ENCODE data around the gene CPNE1. TPM values are rescaled to one million over a fixed set of nuclear protein-coding genes. Genes with fewer than 3 reads are reported as not detected.

Gene CPNE1
- polyA plus RNA-seq, 5 donors = 140 to 259 (median 202) TPM

DNA sequence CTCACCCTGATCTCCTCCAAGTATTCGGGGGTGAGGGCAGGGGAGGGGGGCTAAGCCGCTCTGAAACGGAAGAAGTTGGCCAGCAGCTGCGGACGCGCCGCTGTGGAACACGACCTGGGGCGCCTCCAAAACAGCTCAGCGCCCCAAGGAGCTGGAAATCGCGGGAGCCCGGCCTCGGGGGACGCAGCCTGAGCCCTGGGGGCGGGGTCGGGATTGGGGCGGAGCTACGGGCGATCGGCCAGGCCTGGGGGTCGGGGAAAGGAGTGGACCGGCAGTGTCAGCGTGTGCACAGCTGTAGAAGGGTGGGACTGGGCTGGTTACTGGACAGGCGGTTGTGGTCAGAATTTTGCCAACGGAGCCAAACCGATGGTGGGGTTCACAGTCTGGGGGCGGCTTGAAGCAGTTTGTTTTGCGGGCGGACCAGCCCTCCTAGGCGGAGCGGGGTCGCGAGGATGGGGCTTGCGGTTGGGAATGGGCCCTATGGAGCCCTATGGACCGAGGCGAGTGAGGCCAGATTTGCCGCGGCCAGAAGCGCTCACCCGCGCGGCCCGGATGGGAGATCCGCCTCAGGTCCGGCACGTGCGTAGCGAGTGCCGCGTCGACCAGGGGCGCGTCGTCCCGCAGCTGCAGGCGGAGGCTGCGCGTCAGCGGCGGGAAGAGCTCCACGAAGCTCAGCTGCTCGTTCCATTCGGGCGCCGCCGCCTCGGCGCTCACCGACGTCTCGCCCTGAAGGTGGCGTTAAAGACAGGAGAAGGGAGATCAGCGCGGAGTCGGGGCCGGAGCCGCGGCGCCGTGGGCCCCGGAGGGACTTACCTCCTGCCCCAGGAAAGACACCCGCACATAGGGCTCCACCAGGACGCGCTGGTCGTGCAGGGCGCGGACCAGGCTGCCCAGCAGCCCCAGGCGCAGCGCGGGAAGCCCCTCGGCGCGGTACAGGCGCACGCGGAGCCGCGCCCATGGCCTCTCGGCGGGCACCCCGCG lies 63.4 kb downstream of the CPNE1 start:
- DNase-seq = peak; percentile 71 to 74

DNA sequence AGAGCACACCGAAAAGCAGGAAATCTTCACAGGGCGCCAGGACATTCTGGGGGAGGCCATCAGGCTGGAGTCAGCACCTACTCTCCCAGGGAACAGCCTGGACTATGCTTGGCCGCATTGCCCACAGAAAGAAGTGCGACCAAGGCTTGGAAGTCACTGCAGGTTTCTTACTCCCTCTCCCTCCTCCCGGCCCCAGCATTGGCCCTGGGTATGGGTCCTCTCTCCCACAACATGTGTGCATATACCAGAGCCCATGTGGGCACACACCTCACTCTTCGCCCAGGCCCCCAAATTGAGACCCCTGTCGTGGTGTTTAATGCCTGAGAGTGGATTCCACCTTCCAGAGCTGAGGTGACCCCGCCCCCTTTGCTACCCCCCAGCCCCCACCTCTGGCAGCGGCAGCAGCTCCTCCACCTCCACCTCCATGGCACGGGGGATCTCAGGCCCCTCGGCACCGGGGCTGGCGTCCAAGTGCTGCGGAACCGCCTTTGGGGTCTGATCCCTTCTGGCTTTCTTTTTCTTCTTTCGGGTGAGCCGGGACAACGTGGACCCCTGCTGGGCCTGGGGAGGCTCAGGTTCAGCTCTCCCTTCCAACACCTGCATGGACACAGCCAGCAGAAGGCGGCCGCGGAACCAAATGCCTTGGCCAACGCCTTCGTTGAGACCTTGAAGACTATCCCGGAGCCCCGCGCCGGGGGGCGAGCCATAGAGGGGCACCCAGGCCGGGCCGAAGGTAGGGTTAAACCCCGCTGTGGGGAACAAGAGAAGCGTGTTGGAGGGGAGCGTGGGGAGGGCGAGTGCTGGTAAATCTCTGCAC lies 64.3 kb downstream of the CPNE1 start:
- DNase-seq = no peak

GRCh38 chr20:35599776-35600120 lies 65.0 kb downstream of the CPNE1 start:
- no peak for DNase-seq

DNA sequence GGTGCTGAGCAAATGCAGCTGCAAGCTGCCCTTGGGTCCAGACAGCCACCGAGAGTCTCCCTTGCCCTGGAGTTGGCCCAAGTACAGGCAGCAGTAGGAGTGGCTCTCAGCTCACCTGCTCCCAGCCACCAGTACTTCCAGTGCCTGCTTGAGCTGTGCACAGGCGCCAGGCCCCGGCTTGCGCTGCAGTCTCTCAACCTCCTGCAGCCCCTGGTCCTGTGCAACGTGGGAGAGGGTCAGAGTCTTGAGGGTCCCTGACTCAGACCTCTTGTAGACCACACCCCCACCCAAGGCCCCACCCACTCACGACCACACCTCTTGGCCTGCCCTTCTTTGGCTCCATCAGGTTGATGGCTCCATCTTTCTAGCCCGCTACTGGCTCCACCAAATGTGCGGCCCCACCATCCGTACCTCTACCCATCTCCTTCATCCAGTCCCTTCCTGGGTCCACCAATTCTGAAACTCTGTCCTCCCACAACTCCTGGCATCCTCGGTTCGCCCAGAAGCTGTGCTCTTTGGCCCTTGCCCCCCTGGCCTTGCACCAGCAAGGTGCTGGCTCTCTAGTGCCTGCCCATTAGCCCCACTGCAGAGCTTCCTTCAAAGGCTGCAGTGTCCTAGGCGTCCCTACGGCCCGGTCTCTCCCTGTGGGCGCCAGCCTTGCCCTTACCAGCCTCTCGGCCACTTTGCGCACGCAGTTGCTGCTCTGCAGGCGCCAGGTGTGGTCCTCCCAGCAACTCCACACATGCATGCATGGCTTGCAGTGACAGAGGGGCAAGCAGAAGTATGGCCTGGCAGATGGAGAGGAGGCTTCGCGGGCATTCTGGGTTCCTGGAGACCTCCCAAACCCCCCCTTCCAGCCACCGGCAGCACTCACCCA lies 65.6 kb downstream of the CPNE1 start:
- DNase-seq = no peak

DNA sequence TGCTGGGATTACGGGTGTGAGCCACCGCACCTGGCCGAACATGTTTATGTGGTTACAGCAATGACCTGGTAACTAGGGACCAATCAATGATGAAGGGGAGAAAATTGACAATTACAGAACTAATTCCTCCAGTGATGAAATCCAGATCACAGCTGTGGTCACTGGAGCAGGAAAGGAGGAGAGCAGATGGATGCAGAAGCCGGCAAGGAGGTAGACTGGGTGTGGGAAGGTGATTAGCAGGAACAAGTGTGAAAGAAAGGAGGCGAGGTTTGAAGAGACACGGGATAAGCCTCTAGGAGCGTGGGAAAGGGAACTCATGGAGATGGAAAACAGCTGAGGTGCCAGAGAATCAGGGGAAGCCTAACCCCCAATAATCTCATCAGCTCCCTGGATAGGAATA lies 66.2 kb downstream of the CPNE1 start:
- DNase-seq = no peak

- no peak for DNase-seq
Measured at GRCh38 chr20:35597186-35597585, 67.5 kb downstream of the CPNE1 start.

GRCh38 chr20:35595901-35596300 lies 68.8 kb downstream of the CPNE1 start:
- no peak for DNase-seq

- no peak for DNase-seq
Measured at GRCh38 chr20:35595456-35595855, 69.2 kb downstream of the CPNE1 start.

GRCh38 chr20:35592339-35592974 lies 72.2 kb downstream of the CPNE1 start:
- no peak for DNase-seq

- no peak for DNase-seq
Measured at GRCh38 chr20:35588397-35588796, 76.3 kb downstream of the CPNE1 start.

DNA sequence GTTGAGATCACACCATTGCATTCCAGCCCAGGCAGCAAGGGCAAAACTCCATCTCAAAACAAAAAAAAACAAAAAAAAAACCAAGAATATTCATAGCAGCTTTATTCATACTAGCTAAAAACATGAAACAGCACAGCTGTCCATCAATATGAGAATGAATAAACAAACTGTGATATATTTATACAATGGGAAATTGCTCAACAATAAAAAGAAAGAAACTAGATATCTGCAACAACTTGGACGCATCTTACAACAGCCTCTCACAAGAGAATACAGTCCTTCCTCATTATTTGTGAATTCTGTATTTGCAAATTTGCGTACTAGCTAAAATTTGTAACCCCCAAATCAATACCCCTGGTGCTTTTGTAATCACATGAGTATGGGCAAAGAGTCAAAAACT lies 77.3 kb downstream of the CPNE1 start:
- DNase-seq = peak; percentile 23 to 26

DNA sequence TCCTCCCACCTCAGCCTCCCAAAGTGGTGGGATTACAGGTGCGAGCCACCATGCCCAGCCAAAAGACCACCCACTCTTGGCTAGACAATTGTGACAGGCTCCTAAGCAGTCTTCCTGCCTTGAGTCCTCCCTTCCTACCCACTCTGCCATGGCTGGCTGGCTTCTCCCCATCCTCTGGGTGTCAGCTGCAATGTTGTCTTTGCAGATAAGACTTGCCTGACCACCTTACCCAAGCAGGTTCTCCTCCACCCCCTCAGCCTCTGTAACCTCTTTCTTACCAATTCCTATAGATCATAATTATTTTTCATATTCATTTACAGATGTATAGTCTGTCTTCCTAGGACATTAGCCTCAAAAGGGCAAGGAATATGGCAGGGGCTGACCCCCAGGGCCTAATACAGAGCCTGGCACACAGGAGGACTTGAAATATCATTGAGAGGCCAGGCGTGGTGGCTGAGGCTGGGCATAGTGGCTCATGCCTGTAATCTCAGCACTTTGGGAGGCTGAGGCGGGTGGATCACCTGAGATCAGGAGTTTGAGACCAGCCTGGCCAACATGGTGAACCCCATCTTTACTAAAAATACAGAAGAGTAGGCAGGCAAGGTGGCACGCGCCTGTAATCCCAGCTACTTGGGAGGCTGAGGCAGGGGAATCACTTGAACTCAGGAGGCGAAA lies 77.8 kb downstream of the CPNE1 start:
- no peak for DNase-seq

DNA sequence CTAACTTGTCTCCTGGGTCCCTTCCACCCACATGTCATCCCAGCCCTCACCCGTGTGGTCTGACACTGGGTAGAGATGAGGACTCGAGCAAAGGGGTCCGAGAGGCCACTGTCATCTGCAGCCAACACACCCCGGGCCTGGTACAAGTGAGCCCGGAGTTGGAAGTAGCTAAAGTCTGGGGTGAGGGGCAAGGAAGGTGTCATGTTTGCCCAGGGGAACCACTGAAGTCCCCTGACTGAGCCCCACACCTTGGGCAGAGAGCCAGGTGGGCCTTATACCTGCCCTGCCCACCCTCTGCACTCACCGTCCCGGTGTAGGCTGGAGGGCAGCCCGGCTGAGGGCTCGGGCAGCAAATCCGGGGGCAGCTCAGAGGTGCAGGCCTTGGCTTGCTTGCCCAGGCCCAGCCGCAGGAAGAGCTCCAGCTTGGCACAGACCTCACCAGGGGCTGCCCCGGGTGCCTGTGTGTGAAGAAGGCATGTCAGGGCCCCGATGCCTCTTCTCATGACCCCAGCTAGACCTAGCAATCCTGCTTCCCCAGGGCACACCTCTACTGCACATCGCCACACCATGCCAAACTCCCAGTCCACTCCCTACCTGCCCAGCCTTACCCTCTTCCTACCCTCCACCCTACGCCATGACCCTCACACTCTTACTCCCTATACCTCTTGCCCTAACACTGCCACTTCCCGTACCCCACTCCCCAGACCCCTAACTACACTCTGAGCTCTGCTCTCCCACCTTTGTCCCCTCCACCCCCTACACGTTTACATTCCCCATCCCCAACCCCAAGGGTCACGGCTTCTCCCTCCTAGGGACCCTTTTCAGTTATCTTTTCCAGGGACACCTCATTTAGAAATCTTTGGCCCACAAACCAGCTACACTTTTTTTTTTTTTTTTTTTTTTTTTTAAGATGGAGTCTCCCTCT lies 80.8 kb downstream of the CPNE1 start:
- no peak for DNase-seq

DNA sequence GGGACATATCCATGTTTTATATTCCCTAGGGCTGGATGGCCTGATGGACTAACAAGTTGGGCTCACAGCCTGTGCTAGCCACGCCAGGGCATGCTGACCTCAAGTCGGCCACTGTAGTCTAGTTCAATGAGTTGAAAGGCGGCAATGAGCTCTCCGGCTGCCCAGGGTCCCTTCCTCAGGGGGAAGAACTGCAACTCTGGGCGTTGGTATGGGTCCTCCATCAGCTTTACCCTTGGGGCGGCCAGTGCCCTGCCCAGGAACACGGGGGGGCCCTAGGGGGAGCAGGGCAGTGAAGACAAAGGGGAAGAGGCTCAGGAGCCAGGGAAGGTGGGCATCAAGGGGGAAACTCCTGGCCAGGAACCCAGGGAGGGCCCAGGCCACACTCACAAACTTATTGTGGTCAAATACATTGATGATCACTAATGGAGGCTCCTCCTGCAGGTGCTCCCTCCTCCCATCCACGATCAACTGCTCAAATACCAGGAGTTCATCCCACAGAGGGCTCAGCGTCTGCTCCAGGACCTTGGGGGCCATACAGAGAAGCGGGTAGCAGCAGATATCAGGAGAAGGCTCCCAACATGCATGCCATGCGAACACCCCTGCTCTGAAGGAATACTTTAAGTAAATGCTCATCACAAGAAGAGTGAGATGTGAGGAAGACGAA lies 81.8 kb downstream of the CPNE1 start:
- no peak for DNase-seq

DNA sequence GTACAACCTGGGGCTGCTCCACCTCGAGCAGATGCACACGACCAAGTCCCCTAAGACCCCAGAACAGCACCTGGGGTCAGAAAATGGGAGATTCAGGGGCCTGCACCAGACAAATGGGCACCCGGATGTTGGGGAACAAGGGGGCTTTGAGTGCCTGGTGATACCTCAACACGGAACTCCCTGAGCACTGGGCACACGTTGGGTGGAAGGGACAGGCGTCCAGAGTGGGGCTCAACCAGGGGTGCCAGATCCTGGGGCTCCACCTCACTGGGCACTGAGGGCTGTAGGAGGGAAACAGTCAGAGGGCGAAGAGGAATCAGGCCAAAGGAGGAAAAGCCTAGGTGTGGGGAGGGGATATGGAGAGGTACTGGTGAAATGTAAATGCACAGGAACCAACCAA lies 82.6 kb downstream of the CPNE1 start:
- DNase-seq = no peak

DNA sequence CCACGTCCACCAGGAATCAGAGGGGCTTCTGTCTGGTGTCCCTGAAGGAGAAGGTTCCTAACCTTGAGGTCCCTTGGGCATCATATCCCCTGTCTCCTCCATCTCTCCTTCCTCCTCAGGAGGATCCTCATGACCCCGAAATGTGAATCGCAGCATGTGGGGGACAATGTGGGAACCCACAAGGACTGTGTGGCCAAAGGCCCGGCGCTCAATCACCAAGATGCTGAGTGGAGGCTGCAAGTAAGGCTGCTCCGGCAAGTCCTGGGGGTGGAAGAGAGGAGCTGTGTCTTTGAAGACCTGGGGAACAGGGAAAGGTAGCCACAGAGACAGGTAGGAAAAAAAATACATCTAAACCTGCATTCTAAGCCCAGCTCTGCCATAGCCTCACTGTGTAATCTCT lies 85.5 kb downstream of the CPNE1 start:
- DNase-seq = no peak

GRCh38 chr20:35578469-35578868 lies 86.2 kb downstream of the CPNE1 start:
- no peak for DNase-seq

- DNase-seq = no peak
Measured at GRCh38 chr20:35576816-35577215, 87.9 kb downstream of the CPNE1 start.

Measured in right lung (tissue), 5 donors.